ENCODE measurements around the gene TXNL1. TPM values are rescaled to one million over a fixed set of nuclear protein-coding genes. Genes with fewer than 3 reads are reported as not detected.
"Not testable (repeated sequence)": the region's sequence is repeated elsewhere in the genome, so short reads cannot be mapped to it uniquely, and the experiment has no call there.

The TXNL1 gene
- total and polyA plus RNA-seq, 11 donors: 68.0 to 100 (median 77.1) TPM

- 92 to 100% (median 98%) methylated on average over 2 of the region's 2 CpGs for WGBS, 4 donors
- H3K4me3 ChIP-seq: no peak overlapping the region
- TF ChIP-seq CTCF (IDR thresholded peaks at IDR 0.05): no peak
- TF ChIP-seq POLR2A (IDR thresholded peaks at IDR 0.05): no peak
- peaks cover 0 to 8% (median 0%) of the 10 kb centered on the region in 12 donors for H3K9me3 ChIP-seq
- H3K36me3 ChIP-seq: peaks cover 0 to 6% (median 0%) of the 10 kb centered on the region in 9 donors
- no peak for DNase-seq
- ATAC-seq: no peak
- H3K27ac ChIP-seq: no peak overlapping the region
- H3K4me1 ChIP-seq: peaks cover 0 to 31% (median 6%) of the 10 kb centered on the region in 12 donors
- intact Hi-C loops (cut with DNase I): no loop called here
- H3K27me3 ChIP-seq: no peaks in the 10 kb centered on the region
These were observed 19.9 kb upstream of the TXNL1 start for GRCh38 chr18:56658261-56658660.

- DNase-seq; H3K4me3 ChIP-seq; H3K27ac ChIP-seq; ATAC-seq; H3K9me3 ChIP-seq; intact Hi-C loops (cut with DNase I); H3K36me3 ChIP-seq; H3K27me3 ChIP-seq: not testable (repeated sequence)
- H3K4me1 ChIP-seq: peaks cover 0 to 42% (median 13%) of the 10 kb centered on the region in 12 donors
- WGBS, 4 donors: 94 to 97% (median 96%) methylated on average over 7 of the region's 7 CpGs
These were observed 15.9 kb upstream of the TXNL1 start for GRCh38 chr18:56654280-56654679.

- H3K27ac ChIP-seq: peak overlapping the region in 1 of 12 donors; percentile 95
- peak overlapping the region in 2 of 12 donors; percentile 76 to 93 for H3K4me3 ChIP-seq
- DNase-seq (no peak), ATAC-seq (no peak)
- H3K9me3 ChIP-seq: peaks cover 0 to 8% (median 0%) of the 10 kb centered on the region in 12 donors
- intact Hi-C loops (cut with DNase I): no loop called here
- WGBS, 4 donors: 66 to 82% (median 77%) methylated on average over 4 of the region's 4 CpGs
- no peaks in the 10 kb centered on the region for H3K27me3 ChIP-seq
- peaks cover 0 to 6% (median 0%) of the 10 kb centered on the region in 9 donors for H3K36me3 ChIP-seq
- TF ChIP-seq POLR2A (IDR thresholded peaks at IDR 0.05): no peak
- TF ChIP-seq CTCF (IDR thresholded peaks at IDR 0.05): no peak
- H3K4me1 ChIP-seq: peaks cover 0 to 42% (median 13%) of the 10 kb centered on the region in 12 donors
These were observed 14.4 kb upstream of the TXNL1 start for GRCh38 chr18:56652802-56653201.

GRCh38 chr18:56651771-56652092 is 13.3 kb upstream of the TXNL1 start:
- WGBS, 4 donors: 4 to 7% (median 5%) methylated on average over 5 of the region's 5 CpGs
- Histone ChIP-seq H3K4me3 (peak overlapping the region; percentile 52 to 98 (median 87)), H3K36me3 (no peaks in the 10 kb centered on the region), H3K9me3 (peaks cover 0 to 8% (median 0%) of the 10 kb centered on the region in 12 donors), H3K27ac (peak overlapping the region in 11 of 12 donors; percentile 71 to 95 (median 84)), H3K4me1 (peaks cover 0 to 42% (median 13%) of the 10 kb centered on the region in 12 donors), H3K27me3 (no peaks in the 10 kb centered on the region)
- DNase-seq: no peak
- intact Hi-C loops (cut with DNase I): loop anchor here in 1 of 10 donors (1.0 kb wide), 1 partner anchor 13 kb away; the partner anchor contains the start of gene TXNL1
- TF ChIP-seq CTCF (IDR thresholded peaks at IDR 0.05) (no peak), POLR2A (IDR thresholded peaks at IDR 0.05) (no peak)
- ATAC-seq: peak in 1 of 4 donors; percentile 17

Data from heart left ventricle (tissue), 16 donors.